Measurements from ENCODE around the gene ZBTB32.
A peak's percentile ranks its signal among the peaks of the same experiment; 100 is the strongest.
"Not testable (repeated sequence)": the region's sequence is repeated elsewhere in the genome, so short reads cannot be mapped to it uniquely, and the experiment has no call there.

The ZBTB32 gene

GRCh38 chr19:35704218-35704617 is at the start of gene ZBTB32:
ZBTB32 (plus strand) TSS chr19:35704558; CDS start chr19:35714627, 10,069 bp downstream.
- peaks cover 2% of the 10 kb centered on the region for H3K36me3 Mint-ChIP-seq (ENCODE audit: low read depth)
- no peak within 1 kb of the TSS for H3K27ac Mint-ChIP-seq
- no peak within 1 kb of the TSS for H3K4me3 Mint-ChIP-seq
- H3K9me3 Mint-ChIP-seq = no peaks in the 10 kb centered on the region
- peaks cover 2% of the 10 kb centered on the region for H3K27me3 Mint-ChIP-seq
- peaks cover 25% of the 10 kb centered on the region for H3K4me1 Mint-ChIP-seq
- ATAC-seq (no peak), DNase-seq (peak; percentile 41)

GRCh38 chr19:35654828-35655227 is 49.5 kb upstream of the ZBTB32 start:
- ATAC-seq, H3K9me3 Mint-ChIP-seq, DNase-seq, H3K4me3 Mint-ChIP-seq, H3K27ac Mint-ChIP-seq, H3K27me3 Mint-ChIP-seq: not testable (repeated sequence)
- Mint-ChIP-seq H3K4me1 (peaks cover 12% of the 10 kb centered on the region), H3K36me3 (ENCODE audit: low read depth) (peaks cover 48% of the 10 kb centered on the region)

GRCh38 chr19:35655600-35655999 is 48.8 kb upstream of the ZBTB32 start:
- DNase-seq (no peak), ATAC-seq (no peak)
- H3K4me1 Mint-ChIP-seq = peaks cover 6% of the 10 kb centered on the region
- no peak overlapping the region for H3K27ac Mint-ChIP-seq
- H3K27me3 Mint-ChIP-seq = no peaks in the 10 kb centered on the region
- peaks cover 51% of the 10 kb centered on the region for H3K36me3 Mint-ChIP-seq (ENCODE audit: low read depth)
- no peak overlapping the region for H3K4me3 Mint-ChIP-seq
- H3K9me3 Mint-ChIP-seq = no peaks in the 10 kb centered on the region

- H3K4me1 Mint-ChIP-seq = no peaks in the 10 kb centered on the region
- no peaks in the 10 kb centered on the region for H3K27me3 Mint-ChIP-seq
- DNase-seq (no peak), ATAC-seq (no peak)
- H3K4me3 Mint-ChIP-seq = no peak overlapping the region
- H3K36me3 Mint-ChIP-seq (ENCODE audit: low read depth) = peaks cover 49% of the 10 kb centered on the region
- H3K27ac Mint-ChIP-seq = no peak overlapping the region
- no peaks in the 10 kb centered on the region for H3K9me3 Mint-ChIP-seq
Observed at GRCh38 chr19:35656700-35657099, 47.7 kb upstream of the ZBTB32 start.

DNA sequence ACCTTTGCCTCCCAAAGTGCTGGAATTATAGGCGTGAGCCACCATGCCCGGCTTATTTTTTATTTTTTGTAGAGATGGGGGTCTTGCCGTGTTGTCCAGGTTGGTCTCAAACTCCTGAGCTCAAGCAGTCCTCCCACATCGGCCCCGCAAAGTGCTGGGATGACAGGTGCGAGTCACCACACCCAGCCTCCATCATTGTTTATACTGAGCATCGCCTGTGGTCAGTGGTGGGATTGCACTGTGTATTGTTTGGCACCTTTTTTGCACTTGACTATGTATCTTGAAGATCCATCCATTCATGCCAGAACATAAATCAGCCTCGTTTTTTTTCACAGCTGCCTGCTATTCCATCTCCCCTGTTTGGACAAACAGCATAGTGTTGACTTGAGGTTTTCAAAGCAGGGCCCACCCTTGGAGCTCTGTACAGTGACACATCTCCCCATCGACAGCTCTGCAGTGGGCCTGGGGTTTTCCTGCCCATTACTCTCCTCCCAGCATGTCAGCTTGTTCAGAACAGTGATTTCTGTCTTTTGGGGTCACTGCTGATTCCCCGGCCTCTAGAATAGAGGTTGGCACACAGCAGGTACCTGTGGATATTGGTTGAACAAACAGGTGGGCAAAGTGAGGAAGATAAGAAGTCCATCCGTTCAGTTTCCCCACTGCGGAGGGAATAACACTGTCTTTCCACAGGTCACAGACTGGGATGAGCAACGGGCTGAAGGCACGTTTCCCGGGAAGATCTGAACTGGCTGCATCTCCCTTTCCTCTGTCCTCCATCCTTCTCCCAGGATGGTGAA is 46.3 kb upstream of the ZBTB32 start:
- H3K9me3 Mint-ChIP-seq = no peaks in the 10 kb centered on the region
- H3K4me1 Mint-ChIP-seq = no peaks in the 10 kb centered on the region
- H3K4me3 Mint-ChIP-seq = no peak overlapping the region
- no peaks in the 10 kb centered on the region for H3K27me3 Mint-ChIP-seq
- no peak for DNase-seq
- H3K36me3 Mint-ChIP-seq (ENCODE audit: low read depth) = peaks cover 56% of the 10 kb centered on the region
- ATAC-seq = peak; percentile 33
- no peak overlapping the region for H3K27ac Mint-ChIP-seq

DNA sequence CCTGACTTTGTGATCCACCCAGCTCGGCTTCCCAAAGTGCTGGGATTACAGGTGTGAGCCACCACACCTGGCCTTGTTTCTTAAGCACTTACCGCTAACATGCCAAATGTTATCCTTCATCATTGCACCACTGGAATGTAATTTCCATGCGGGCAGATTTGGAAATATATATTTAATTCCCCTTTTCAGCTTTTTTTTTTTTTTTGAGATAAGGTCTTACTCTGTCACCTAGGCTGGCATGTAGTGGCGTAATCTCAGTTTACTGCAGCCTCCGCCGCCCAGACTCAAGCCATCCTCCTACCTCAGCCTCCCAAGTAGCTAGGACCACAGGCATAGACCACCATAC is 42.4 kb upstream of the ZBTB32 start:
- H3K9me3 Mint-ChIP-seq = no peaks in the 10 kb centered on the region
- H3K27me3 Mint-ChIP-seq = no peaks in the 10 kb centered on the region
- ATAC-seq (no peak), DNase-seq (no peak)
- no peaks in the 10 kb centered on the region for H3K4me1 Mint-ChIP-seq
- peaks cover 41% of the 10 kb centered on the region for H3K36me3 Mint-ChIP-seq (ENCODE audit: low read depth)
- H3K4me3 Mint-ChIP-seq = no peak overlapping the region
- no peak overlapping the region for H3K27ac Mint-ChIP-seq

GRCh38 chr19:35663981-35664380 is 40.4 kb upstream of the ZBTB32 start:
- Mint-ChIP-seq H3K9me3 (no peaks in the 10 kb centered on the region), H3K4me3 (no peak overlapping the region), H3K27ac (no peak overlapping the region), H3K4me1 (no peaks in the 10 kb centered on the region), H3K36me3 (ENCODE audit: low read depth) (peaks cover 30% of the 10 kb centered on the region), H3K27me3 (no peaks in the 10 kb centered on the region)
- DNase-seq (no peak), ATAC-seq (no peak)

GRCh38 chr19:35665157-35665556 is 39.2 kb upstream of the ZBTB32 start:
- no peak overlapping the region for H3K27ac Mint-ChIP-seq
- H3K36me3 Mint-ChIP-seq (ENCODE audit: low read depth) = peaks cover 24% of the 10 kb centered on the region
- H3K4me3 Mint-ChIP-seq = no peak overlapping the region
- H3K9me3 Mint-ChIP-seq = no peaks in the 10 kb centered on the region
- ATAC-seq (no peak), DNase-seq (no peak)
- H3K4me1 Mint-ChIP-seq = no peaks in the 10 kb centered on the region
- H3K27me3 Mint-ChIP-seq = peaks cover 7% of the 10 kb centered on the region

DNA sequence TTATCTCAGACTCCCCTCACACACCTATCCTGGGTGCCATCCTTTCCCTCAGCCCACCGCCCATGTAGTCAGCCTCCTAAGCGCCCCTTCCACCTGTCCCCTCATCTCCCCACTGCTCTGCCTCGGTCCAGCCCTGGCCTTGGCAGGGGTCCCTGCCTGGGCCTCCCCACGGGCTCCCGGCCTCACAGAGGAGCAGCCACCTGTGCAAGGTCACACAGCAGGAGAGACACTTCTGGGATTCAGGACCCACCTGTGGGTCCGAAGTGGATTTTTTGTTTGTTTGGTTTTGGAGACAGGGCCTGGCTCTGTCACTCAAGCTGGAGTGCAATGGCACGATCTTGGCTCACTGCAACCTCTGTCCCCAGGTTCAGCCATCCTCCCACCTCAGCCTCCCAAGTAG is 38.8 kb upstream of the ZBTB32 start:
- Mint-ChIP-seq H3K36me3 (ENCODE audit: low read depth) (peaks cover 21% of the 10 kb centered on the region), H3K9me3 (no peaks in the 10 kb centered on the region), H3K4me1 (no peaks in the 10 kb centered on the region), H3K4me3 (no peak overlapping the region), H3K27ac (no peak overlapping the region), H3K27me3 (peaks cover 8% of the 10 kb centered on the region)
- DNase-seq (no peak), ATAC-seq (no peak)

DNA sequence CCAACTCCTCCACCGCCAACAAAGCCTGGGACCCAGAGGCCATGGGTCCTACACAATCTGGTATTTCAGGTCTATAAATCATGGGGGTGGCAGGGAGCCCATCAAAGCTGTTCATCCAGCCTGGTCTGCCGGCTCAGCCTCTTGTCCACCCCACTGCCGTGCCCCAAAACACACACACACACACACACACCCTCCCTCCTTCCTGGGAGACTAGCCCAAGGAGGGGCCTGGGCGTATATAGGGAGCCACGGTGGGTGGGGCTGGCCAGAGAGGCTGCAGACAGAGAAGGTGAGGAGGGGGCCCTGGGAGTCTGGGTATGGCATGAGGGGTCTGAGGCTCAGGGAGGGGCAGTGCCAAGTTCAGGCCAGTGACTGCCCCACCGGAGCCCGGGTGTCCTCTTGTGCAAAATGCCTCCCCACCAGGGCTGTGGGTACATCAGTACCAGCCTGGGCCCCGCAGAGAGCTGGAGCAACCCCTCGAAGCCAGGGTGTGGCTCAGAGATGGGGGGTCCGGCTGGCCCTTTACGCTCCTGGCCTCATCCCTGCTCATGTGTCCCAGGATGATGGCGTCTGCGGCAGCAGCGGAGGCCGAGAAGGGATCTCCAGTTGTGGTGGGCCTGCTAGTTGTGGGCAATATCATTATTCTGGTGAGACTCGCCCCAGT is 38.0 kb upstream of the ZBTB32 start, which contains the start of gene UPK1A:
Gene UPK1A, plus strand, starts transcription at position 267 of the 663 bp plus-strand sequence. Its CDS starts 296 bp downstream, at position 563.
- peaks cover 18% of the 10 kb centered on the region for H3K36me3 Mint-ChIP-seq (ENCODE audit: low read depth)
- H3K27ac Mint-ChIP-seq = peak within 1 kb of the TSS; percentile 50
- DNase-seq = no peak
- no peaks in the 10 kb centered on the region for H3K9me3 Mint-ChIP-seq
- H3K27me3 Mint-ChIP-seq = peaks cover 12% of the 10 kb centered on the region
- H3K4me1 Mint-ChIP-seq = no peaks in the 10 kb centered on the region
- no peak for ATAC-seq
- H3K4me3 Mint-ChIP-seq = no peak within 1 kb of the TSS

DNA sequence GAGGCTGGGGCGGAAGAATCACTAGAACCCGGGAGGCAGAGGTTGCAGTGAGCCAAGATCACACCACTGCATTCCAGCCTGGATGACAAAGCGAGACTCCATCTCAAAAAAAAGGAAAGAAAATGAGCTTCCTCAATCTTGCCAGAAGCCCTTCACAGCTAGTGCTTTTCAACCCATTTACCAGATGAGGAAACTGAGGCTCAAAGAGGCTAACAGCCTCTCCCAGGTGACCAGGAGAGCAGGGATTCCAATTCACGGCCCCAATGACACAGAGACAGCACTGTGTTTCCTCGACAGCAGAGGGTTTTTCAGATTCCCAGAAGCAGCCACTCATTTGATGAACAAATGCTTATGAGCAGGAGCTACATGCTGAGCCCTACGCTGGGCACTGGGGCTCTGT is 34.8 kb upstream of the ZBTB32 start:
- ATAC-seq = no peak
- no peak for DNase-seq
- Mint-ChIP-seq H3K9me3 (no peaks in the 10 kb centered on the region), H3K4me3 (no peak overlapping the region), H3K36me3 (ENCODE audit: low read depth) (no peaks in the 10 kb centered on the region), H3K27me3 (peaks cover 30% of the 10 kb centered on the region), H3K27ac (no peak overlapping the region), H3K4me1 (peaks cover 8% of the 10 kb centered on the region)

- no peak for ATAC-seq
- Mint-ChIP-seq H3K36me3 (ENCODE audit: low read depth) (no peaks in the 10 kb centered on the region), H3K9me3 (no peaks in the 10 kb centered on the region), H3K4me3 (no peak overlapping the region), H3K27me3 (peaks cover 30% of the 10 kb centered on the region), H3K27ac (no peak overlapping the region), H3K4me1 (peaks cover 8% of the 10 kb centered on the region)
- DNase-seq = no peak
Observed at GRCh38 chr19:35669974-35670373, 34.4 kb upstream of the ZBTB32 start.

DNA sequence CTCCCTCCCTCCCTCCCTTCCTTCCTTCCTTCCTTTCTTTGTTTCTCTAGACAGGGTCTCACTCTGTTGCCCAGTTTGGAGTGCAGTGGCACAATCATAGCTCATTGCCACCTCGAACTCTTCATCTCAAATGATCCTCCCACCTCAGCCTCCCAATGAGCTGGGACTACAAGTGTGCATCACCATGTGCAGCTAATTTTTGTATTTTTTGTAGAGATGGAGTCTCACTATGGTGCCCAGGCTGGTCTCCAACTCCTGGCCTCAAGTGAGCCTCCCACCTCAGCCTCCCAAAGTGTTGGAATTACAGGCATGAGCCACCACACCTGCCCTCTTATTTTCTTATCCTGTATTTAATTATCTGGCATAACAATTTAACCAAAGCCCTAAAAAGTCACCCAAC is 33.7 kb upstream of the ZBTB32 start:
- H3K4me3 Mint-ChIP-seq = no peak overlapping the region
- no peak for DNase-seq
- peaks cover 31% of the 10 kb centered on the region for H3K27me3 Mint-ChIP-seq
- peaks cover 8% of the 10 kb centered on the region for H3K4me1 Mint-ChIP-seq
- H3K9me3 Mint-ChIP-seq = no peaks in the 10 kb centered on the region
- H3K27ac Mint-ChIP-seq = no peak overlapping the region
- H3K36me3 Mint-ChIP-seq (ENCODE audit: low read depth) = no peaks in the 10 kb centered on the region
- no peak for ATAC-seq

- H3K4me3 Mint-ChIP-seq = no peak overlapping the region
- no peaks in the 10 kb centered on the region for H3K36me3 Mint-ChIP-seq (ENCODE audit: low read depth)
- DNase-seq = no peak
- H3K9me3 Mint-ChIP-seq = no peaks in the 10 kb centered on the region
- no peak overlapping the region for H3K27ac Mint-ChIP-seq
- peaks cover 34% of the 10 kb centered on the region for H3K27me3 Mint-ChIP-seq
- H3K4me1 Mint-ChIP-seq = peaks cover 8% of the 10 kb centered on the region
- no peak for ATAC-seq
Observed at GRCh38 chr19:35671818-35672217, 32.5 kb upstream of the ZBTB32 start.

DNA sequence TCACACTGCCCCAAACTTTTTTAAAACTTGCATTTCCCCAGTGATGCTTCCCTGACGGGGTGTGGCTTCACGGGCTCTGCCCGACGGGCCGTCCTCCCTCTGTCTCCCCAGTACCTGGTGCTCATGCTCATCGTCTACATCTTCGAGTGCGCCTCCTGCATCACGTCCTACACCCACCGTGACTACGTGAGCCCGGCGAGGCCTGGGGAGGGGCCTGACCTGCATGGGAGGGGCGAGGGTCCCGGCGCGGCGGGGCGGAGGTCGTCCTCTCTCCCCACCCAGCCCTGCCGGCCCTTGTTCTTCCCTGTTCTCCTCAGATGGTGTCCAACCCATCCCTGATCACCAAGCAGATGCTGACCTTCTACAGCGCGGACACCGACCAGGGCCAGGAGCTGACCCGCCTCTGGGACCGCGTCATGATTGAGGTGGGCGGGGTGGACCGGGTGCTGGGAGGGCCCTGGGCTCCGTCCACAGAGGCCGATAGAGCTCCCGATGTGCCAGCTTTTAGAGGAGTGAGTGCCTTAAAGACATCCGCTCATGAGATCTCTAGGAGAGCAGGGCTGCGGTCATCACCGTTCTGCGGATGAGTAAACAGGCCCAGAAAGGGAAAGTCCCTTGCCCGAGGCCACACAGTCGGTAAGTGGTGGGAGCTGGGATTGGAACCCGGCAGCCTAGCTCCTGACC is 31.1 kb upstream of the ZBTB32 start:
- no peaks in the 10 kb centered on the region for H3K36me3 Mint-ChIP-seq (ENCODE audit: low read depth)
- no peaks in the 10 kb centered on the region for H3K9me3 Mint-ChIP-seq
- peaks cover 8% of the 10 kb centered on the region for H3K4me1 Mint-ChIP-seq
- H3K4me3 Mint-ChIP-seq = peak overlapping the region; percentile 74
- H3K27ac Mint-ChIP-seq = no peak overlapping the region
- peak; percentile 94 for ATAC-seq
- DNase-seq = peak; percentile 59
- peaks cover 36% of the 10 kb centered on the region for H3K27me3 Mint-ChIP-seq

Data from activated naive CD8-positive, alpha-beta T cell treated with anti-CD3 and anti-CD28 coated beads, Interleukin-2, amount 50 U/mL, for 24 hours (primary cell).